Smooth muscle cell (in vitro differentiated cells): Measurements from ENCODE around the gene PSMA6. TPM values are rescaled to one million over a fixed set of nuclear protein-coding genes. Genes with fewer than 3 reads are reported as not detected.

ENCODE experiments used
- DNase-seq: peaks from one replicate; lab custom pipeline; 2025; ENCODE audit not compliant: unreplicated experiment; lab: John Stamatoyannopoulos, UW
- H2AFZ ChIP-seq: fragments of 200-600 bp; sonication (generic); 2 replicates; pipeline ENCODE4 v1.6.0; 2016; ENCODE audit warnings: antibody characterized with exemption, low read depth, mild to moderate bottlenecking
- H3F3A ChIP-seq: fragments of 200-600 bp; sonication (generic); 2 replicates; pipeline ENCODE4 v1.6.0; 2017; ENCODE audit warnings: antibody characterized with exemption, low read depth
- H3K27ac ChIP-seq: fragments of 200-600 bp; sonication (generic); 2 replicates; pipeline ENCODE4 v1.5.1; 2016; ENCODE audit warnings: low read depth, mild to moderate bottlenecking
- H3K27me3 ChIP-seq: fragments of 200-600 bp; sonication (generic); 2 replicates; pipeline ENCODE4 v1.6.1; 2016; ENCODE audit warnings: low read depth, mild to moderate bottlenecking
- H3K36me3 ChIP-seq: fragments of 200-600 bp; sonication (generic); 2 replicates; pipeline ENCODE4 v1.5.1; 2016; ENCODE audit warnings: low read depth
- H3K4me1 ChIP-seq: fragments of 200-600 bp; sonication (generic); 2 replicates; pipeline ENCODE4 v1.5.1; 2016; ENCODE audit warnings: low read depth
- H3K4me2 ChIP-seq: fragments of 200-600 bp; sonication (generic); 2 replicates; pipeline ENCODE4 v1.6.0; 2016; ENCODE audit warnings: mild to moderate bottlenecking
- H3K4me3 ChIP-seq: fragments of 200-600 bp; sonication (generic); 2 replicates; pipeline ENCODE4 v1.5.1; 2016; ENCODE audit warnings: mild to moderate bottlenecking
- H3K79me2 ChIP-seq: fragments of 200-600 bp; sonication (generic); 2 replicates; pipeline ENCODE4 v1.6.0; 2016; ENCODE audit warnings: low read depth, mild to moderate bottlenecking
- H3K9ac ChIP-seq: fragments of 200-600 bp; sonication (generic); 2 replicates; pipeline ENCODE4 v1.6.0; 2016; ENCODE audit warnings: low read depth
- H3K9me3 ChIP-seq: fragments of 200-600 bp; sonication (generic); replicated peaks from 2 replicates; pipeline ENCODE4 v1.5.1; 2016; ENCODE audit warnings: low read depth
- H4K20me1 ChIP-seq: fragments of 200-600 bp; sonication (generic); 2 replicates; pipeline ENCODE4 v1.6.0; 2016; ENCODE audit warnings: low read depth
- CTCF ChIP-seq: fragments of 200-600 bp; sonication (generic); IDR thresholded peaks from 2 replicates; pipeline ENCODE4 v1.5.1; 2017; ENCODE audit warnings: borderline replicate concordance, mild to moderate bottlenecking, antibody characterized with exemption; ENCODE audit not compliant: insufficient read depth, poor library complexity, severe bottlenecking
- WGBS: methylation state at CpG from one replicate; pipeline ENCODE4 v1.1.7; 2016; ENCODE audit warnings: low lambda C conversion rate; 5-methylcytosine and 5-hydroxymethylcytosine counted together
- polyA plus RNA-seq: library from polyadenylated mRNA; unstranded; fragments of >200 nt; fragmentation: Nextera tagmentation; extraction: Ambion mirVana; gene quantifications from 2 replicates; pipeline ENCODE4 v1.2.1, GENCODE V29; 2016
- total RNA-seq: library from RNA; depleted of rRNA; stranded (reverse); fragments of >200 nt; gene quantifications from 2 replicates; pipeline ENCODE4 v1.2.3, GENCODE V29; 2014

PSMA6 gene
- total and polyA plus RNA-seq, 2 experiments from 2014 or later = 251 to 315 TPM

- WGBS = 88% methylated on average over 3 of the region's 3 CpGs
- H3K27ac ChIP-seq = no peak overlapping the region
- H4K20me1 ChIP-seq = peaks cover 89% of the 10 kb centered on the region
These were observed 13.5 kb downstream of the PSMA6 start for GRCh38 chr14:35305633-35306032.

GRCh38 chr14:35306114-35306513 lies 13.9 kb downstream of the PSMA6 start:
- no peak overlapping the region for H3K4me3 ChIP-seq
- no peaks in the 10 kb centered on the region for H3F3A ChIP-seq
- no peaks in the 10 kb centered on the region for H3K27me3 ChIP-seq
- no peak for DNase-seq
- no peak overlapping the region for H3K27ac ChIP-seq
- no peak for TF ChIP-seq CTCF
- no peaks in the 10 kb centered on the region for H3K4me1 ChIP-seq
- H3K79me2 ChIP-seq = peaks cover 87% of the 10 kb centered on the region
- H3K36me3 ChIP-seq = peaks cover 17% of the 10 kb centered on the region
- H2AFZ ChIP-seq = no peak overlapping the region
- H3K9ac ChIP-seq = no peak overlapping the region
- H3K4me2 ChIP-seq = no peak overlapping the region
- H4K20me1 ChIP-seq = peaks cover 84% of the 10 kb centered on the region
- no peaks in the 10 kb centered on the region for H3K9me3 ChIP-seq
- WGBS = 97% methylated on average over 5 of the region's 5 CpGs

More at GRCh38 chr14:35305633-35306032, 13.5 kb downstream of the PSMA6 start:
- no peaks in the 10 kb centered on the region for H3K9me3 ChIP-seq
- no peak overlapping the region for H3K9ac ChIP-seq
- H3F3A ChIP-seq = no peaks in the 10 kb centered on the region
- H2AFZ ChIP-seq = no peak overlapping the region
- DNase-seq = no peak
- no peak for TF ChIP-seq CTCF
- no peaks in the 10 kb centered on the region for H3K27me3 ChIP-seq
- peaks cover 16% of the 10 kb centered on the region for H3K36me3 ChIP-seq
- H3K4me2 ChIP-seq = no peak overlapping the region
- no peak overlapping the region for H3K4me3 ChIP-seq
- no peaks in the 10 kb centered on the region for H3K4me1 ChIP-seq
- peaks cover 92% of the 10 kb centered on the region for H3K79me2 ChIP-seq

GRCh38 chr14:35317820-35318219 lies 25.6 kb downstream of the PSMA6 start:
- H3K9me3 ChIP-seq = no peaks in the 10 kb centered on the region
- WGBS = 100% methylated on average over 3 of the region's 3 CpGs
- no peak overlapping the region for H3K27ac ChIP-seq
- H3K4me2 ChIP-seq = no peak overlapping the region
- H3K79me2 ChIP-seq = no peaks in the 10 kb centered on the region
- H4K20me1 ChIP-seq = peaks cover 6% of the 10 kb centered on the region
- no peak overlapping the region for H2AFZ ChIP-seq
- no peak overlapping the region for H3K4me3 ChIP-seq
- DNase-seq = no peak
- H3K36me3 ChIP-seq = peaks cover 25% of the 10 kb centered on the region
- peaks cover 15% of the 10 kb centered on the region for H3F3A ChIP-seq
- H3K4me1 ChIP-seq = no peaks in the 10 kb centered on the region
- TF ChIP-seq CTCF = no peak
- no peaks in the 10 kb centered on the region for H3K27me3 ChIP-seq
- H3K9ac ChIP-seq = no peak overlapping the region

- DNase-seq = no peak
- no peak for TF ChIP-seq CTCF
- Histone ChIP-seq H3K27me3 (no peaks in the 10 kb centered on the region), H3K4me1 (no peaks in the 10 kb centered on the region), H3K4me3 (no peak overlapping the region), H3K9me3 (no peaks in the 10 kb centered on the region), H2AFZ (no peak overlapping the region), H3K36me3 (peaks cover 15% of the 10 kb centered on the region), H3K27ac (no peak overlapping the region), H3K9ac (no peak overlapping the region), H4K20me1 (peaks cover 6% of the 10 kb centered on the region), H3K79me2 (no peaks in the 10 kb centered on the region), H3F3A (peaks cover 5% of the 10 kb centered on the region), H3K4me2 (no peak overlapping the region)
- WGBS = 96% methylated on average over 4 of the region's 4 CpGs
These were observed 27.3 kb downstream of the PSMA6 start for GRCh38 chr14:35319509-35319908.
